ENCODE measurements around the gene BCAS3.

The BCAS3 gene

DNA sequence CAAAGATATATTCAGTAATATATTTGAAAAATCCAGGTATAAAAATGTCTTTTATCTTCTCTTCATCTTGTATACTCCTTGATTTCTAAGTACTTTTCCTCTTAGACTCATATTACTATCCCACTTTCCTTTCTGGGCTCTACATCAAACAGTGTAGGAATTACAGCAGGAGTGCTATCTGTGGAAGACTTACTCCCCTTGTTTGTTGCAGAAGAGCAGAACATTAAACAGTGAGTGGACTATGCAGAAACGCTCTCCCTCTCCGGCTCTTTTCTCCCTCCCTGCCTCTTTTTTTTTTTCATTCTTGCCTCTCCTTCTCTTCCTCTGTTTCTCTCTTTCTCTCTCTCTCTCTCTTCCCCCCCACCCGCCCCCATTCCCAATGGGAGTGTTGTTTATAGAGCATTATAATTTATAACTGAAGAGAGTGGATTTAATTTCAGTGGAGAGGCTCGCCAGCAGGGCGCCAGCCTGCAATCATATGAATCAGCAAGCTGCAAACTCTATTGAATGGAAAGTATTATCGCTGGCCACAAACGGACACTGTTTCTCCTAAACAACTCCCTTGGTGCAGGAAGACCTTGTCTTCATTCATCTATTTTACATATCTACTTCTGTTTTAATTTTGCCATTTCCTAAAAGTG lies 479.7 kb downstream of the BCAS3 start:
- no peak for DNase-seq (ENCODE audit: low spot score)

DNA sequence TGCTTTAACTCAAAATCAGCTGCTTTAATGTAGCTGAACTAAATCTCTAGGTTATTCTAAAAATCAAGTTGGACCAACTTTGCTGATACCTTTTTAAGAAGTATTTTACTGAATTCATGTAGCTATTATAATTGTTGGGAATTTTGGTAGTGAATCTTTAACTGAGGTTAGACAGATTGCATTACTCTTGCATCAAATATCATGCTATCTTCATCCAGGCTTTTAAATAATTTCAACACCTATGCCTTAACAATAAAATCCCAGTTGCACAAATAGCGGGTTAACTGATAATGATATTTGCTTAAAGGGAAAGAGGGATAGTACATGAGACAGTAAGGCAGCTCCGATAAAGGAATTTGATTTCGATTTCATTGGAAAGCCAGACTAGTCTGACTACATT lies 480.7 kb downstream of the BCAS3 start:
- DNase-seq (ENCODE audit: low spot score), result no peak

DNA sequence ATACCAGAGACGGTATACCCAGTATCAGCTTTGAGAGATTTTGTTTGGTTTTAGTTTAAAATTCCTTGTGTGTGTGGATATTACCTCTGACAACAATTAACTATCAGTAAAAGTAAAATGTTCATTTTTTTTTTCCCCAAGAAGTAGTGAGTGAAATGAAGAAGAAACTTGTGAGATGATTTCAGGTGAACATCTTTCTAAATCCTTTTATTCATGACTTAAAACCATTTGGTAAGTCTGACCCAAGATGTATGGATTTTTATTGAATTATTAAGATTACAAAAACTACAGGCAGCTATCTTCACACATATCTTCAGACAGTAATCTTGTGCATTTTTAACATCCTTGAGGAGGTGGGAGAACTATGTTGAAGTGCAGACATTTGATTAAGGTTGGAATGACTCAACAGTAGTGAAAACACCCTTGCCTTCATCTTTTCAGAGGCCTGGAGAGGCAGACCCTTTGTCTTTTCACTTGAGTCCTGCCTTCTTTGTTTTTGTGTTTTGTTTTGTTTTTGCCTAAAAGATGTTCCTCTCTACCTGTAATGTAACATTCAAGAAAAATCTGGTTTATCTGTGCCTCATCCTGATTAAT lies 481.7 kb downstream of the BCAS3 start:
- no peak for DNase-seq (ENCODE audit: low spot score)

DNA sequence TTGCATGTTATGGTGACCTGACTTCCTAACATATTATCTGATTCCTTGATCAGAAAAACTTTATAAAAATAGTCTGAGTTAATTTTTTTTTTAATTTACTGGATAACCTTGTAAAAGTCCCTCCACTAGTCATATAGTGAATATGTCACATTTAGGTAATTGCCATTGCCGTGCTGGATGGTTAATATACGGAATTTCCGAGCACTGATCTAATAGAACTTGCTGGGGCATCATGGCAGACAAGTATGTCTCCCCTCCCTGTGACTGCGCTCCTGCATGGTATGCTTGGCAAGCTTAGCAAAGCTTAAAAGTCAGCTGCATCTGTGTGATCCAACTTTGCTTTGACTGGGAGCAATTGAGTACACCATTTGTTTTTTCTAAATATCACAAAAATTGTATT lies 482.6 kb downstream of the BCAS3 start:
- DNase-seq (ENCODE audit: low spot score), result no peak

DNA sequence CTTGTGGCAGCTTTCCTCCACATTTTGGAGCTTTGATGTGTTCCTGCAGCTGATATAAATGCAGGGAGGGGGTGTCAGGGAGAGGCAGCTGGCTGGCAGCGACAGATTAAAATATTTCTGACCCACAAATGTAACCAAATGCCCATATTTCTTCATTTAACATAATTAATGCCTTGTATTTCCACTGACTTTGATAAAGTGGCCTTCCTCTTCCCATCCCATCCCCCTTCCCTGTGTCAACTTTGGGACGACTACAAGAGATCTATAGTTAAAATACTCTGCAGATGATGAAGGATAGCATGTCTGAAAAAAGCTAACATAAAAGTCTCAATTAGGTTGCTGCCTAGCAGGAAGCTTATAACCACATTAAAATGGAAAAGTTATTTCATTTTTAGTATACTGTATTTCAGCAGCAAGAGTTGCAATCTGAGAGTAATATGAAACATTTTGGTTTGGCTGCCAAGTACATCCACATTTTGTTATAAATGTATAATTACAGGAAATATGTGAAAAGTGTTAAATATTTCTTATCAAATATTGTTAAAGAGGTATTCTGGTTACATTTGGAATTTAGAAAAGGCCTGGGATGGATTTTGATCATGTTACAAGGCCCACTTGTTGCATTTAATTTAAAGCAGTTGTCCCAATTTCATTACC lies 483.3 kb downstream of the BCAS3 start:
- no peak for DNase-seq (ENCODE audit: low spot score)

DNA sequence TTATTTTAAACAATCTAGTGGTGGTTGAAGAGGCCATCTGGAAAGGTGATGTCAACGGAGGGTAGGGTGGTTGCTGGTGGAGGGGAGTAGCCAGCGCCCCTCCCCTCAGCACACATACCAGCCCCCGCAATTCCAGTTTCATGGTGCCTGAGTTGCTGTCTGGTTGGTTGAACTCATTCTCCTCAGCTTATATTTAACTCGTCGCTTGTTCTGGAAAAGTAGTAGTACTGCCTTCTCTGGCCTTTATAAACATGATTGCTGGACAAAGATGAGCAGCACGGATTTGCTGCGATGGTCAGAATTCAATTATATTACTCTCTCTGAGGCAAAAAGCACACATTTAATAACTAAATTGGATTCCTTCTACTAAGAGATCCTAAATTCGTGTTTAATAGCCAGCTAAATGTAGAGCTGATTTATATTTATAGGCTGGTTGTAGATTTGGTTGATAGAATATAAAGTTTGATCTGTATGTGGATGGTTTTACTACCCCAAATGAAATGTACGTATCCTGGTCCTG lies 484.0 kb downstream of the BCAS3 start:
- DNase-seq (ENCODE audit: low spot score), result no peak

DNA sequence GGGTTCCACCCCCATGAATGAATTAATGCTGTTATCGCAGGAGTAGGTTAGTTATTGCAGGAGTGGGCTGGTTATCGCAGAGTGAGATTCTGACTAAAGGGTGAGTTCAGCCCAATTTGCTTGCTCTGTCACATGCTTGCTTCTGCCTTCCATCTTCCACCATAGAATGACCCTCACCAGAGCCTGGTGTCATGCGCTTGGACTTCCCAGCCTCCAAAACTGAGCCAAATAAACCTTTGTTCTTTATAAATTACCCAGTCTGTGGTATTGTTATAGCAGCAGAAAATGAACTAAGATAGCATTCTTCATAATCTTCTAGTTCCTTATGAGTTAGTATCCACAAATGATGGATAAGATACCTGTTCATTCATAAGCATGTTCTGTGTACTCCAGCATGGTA lies 486.9 kb downstream of the BCAS3 start:
- no peak for DNase-seq (ENCODE audit: low spot score)

DNA sequence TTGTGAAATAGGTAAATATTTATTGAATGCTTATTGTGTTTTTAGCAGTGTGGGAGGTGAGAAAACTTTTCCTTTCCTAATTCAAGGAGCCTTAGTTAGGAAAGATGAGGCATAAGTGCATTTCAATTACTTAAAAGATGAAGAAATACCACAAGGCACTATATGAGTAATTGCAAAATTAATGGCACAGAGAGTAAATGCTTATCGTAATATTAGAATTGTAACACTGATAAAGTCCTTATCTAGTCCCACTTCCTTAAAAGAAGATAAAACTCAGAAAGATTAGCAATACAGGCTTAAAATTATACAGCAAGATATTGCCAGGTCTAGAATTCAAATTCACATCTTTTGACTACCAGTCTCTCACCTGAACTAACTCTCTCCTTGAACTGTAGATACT lies 489.4 kb downstream of the BCAS3 start:
- no peak for DNase-seq (ENCODE audit: low spot score)

DNA sequence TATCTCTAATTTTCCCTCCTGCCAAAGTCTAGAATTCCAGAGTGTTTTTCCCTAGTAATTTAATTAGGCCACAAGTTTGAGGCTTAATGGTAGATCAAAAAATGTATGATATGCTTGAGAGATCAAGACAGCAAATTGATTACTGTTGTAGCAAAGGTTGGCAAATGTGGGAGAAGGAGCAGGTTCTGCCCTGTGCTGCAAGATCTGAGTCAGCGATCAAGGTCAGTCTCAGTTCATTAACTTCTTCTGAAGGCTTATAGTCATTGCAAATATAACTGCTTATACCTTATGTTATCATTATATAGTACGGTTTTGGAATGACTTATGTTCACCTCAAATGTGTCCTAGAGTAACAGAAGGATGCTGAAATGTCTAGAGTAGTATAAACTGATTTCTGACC lies 490.9 kb downstream of the BCAS3 start:
- no peak for DNase-seq (ENCODE audit: low spot score)

DNA sequence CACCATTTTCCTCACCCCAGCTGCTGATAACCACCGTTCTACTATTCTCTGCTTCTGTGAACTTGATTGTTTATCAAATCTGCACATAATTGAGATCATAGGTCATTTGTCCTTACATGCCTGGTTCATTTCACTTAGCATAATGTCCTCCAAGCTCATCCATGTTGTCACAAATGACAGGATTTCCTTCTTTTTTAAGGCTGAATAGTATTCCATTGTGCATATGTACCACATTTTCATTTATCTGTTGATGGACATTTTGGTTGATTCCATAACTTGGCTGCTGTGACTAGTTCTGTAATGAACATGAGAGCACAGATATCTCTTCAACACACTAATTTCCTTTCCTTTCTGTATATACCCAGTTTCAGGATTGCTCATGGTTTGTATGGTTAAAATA lies 496.7 kb downstream of the BCAS3 start:
- no peak for DNase-seq (ENCODE audit: low spot score)

DNA sequence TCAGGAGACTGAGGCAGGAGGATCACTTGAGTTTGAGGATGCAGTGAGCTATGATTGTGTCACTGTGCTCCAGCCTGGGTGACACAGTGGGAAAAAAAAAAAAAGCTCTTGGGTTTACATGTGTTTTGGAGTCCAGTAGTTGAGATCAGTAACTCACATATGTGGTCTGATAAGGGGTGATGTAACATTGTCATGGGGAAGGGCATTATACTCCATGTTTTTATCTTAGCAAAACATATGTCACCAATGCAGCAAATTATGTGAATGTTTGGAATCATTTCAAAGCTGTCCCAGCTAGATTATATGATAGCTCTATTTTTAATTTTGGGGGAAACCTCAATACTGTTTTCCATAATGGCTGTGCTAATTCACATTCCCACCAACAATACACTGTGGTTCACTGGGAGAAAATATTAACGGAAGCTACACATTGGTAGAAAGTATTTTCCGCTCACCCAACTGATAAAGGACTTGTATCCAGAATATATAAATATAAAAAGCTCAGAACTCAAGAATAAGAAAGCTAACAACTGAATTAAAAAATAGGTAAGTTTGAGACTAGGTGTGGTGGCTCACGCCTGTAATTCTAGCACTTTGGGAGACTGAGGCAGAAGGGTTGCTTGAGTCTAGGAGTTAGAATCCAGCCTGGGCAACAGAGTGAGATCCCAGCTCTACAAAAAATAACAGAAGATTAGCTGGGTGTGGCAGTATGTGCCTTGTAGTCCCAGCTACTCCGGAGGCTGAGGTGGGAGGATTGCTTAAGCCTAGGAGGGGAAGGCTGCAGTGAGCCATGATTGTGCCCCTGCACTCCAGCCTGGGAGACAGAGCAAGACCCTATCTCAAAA lies 497.9 kb downstream of the BCAS3 start:
- DNase-seq (ENCODE audit: low spot score), result no peak

DNA sequence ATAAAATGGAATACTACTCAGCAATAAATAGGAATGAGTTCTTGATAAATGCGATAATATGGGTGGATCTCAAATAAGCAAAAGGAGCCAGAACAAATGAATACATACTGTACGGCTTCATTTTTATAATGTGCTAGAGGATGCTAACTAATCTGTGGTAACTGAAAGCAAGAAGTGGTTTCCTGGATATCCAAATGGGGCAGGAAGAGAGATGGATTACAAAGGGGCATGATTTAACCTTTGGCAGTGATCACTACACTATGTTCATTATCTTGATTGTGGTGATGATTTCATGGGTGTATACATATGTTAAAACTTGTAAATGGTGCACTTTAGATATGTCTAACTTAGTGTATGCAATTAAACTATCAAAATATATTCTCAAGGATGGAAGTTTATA lies 499.7 kb downstream of the BCAS3 start:
- DNase-seq (ENCODE audit: low spot score), result no peak

DNA sequence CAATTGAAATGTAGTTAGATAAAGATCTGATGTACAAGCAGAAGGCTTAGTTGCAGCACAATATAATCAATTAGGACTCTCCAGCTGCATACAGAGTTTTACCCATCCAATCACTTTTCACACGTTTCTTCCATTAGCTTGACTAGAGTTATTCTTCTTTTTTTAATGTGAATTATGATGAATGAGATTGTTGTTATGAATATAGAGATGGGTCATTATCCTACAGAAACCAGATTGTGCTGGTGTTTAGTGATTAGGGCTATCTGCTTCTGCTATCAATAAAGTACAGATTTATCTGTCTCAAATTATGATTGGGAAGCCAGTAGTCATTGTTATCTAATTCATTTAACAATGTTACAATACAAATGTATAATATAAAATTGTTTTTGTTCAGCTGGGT lies 500.6 kb downstream of the BCAS3 start:
- no peak for DNase-seq (ENCODE audit: low spot score)

DNA sequence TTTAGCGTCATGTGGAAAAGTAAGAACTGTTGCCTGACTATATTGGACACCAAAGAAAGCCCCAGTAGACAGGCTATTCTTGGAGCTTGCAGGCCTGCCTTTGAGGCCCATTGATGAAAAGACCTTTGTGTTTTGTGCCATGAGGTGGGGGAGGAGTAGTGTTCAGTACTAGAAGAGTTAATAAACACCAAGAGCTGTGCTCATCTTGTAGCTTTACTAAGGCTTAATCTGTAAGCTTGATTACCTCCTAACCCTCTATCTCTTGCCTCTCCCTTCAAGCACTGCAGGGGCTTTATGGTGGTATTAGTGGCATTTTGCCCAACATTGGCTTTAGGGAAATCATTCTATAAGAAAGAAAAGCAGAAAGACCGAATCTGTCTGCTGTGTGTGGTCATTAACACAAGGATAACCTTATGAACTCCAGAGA lies 501.7 kb downstream of the BCAS3 start:
- no peak for DNase-seq (ENCODE audit: low spot score)

DNA sequence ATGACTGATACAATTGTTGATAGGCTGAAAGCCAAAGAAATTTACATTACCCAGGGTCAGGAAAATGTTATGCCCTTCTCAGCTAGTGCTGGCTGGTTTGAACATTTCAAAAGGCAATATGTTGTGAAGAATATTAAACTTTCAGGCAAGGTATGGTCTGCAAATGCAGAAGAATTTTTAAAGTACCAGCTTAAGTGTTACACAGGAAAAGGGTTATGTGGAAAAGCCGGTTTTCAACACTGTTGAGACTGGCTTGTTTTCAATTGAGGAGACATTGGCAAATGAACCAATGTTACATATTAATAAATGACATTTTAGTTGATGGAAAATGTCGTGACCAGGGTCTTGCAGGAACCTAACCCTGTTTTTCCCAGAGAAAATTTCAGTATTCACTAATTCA lies 506.1 kb downstream of the BCAS3 start:
- no peak for DNase-seq (ENCODE audit: low spot score)

DNA sequence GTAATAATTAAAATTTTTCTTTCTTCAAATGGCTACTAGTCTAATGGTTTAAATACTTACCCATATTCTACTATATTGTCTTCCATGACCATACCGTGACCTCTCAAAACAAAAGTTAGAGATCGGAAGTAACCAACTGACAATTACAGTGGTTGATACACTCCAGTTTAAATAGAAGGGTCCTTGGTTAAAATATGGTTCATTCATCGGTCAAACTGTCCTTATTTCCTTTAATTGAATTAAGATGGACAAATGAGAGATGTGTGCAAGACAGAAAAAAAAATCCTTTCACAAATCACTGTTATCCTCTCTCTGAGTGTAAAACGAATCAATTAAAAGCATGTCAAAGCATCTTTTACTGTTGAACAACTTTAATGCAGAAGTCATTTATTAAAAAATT lies 507.7 kb downstream of the BCAS3 start:
- DNase-seq (ENCODE audit: low spot score), result no peak

DNA sequence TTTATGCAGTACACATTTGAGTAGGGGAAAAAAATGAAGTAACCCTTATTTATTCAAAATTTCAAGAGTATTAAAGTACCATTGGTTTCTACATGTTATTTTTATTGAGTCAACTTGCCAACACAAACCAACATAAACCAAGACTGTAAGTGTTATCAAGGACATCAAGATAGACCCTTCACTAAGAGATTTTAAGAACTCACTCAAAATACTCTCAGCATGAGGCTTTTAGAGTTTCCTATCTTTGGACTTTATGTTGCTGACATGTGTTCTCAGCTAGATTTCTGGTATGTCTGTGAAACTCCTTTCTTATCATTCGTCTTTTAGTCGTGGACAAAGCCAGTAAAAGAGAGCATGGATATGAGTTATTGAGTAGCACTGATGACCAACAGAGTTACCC lies 509.4 kb downstream of the BCAS3 start:
- DNase-seq (ENCODE audit: low spot score), result no peak

DNA sequence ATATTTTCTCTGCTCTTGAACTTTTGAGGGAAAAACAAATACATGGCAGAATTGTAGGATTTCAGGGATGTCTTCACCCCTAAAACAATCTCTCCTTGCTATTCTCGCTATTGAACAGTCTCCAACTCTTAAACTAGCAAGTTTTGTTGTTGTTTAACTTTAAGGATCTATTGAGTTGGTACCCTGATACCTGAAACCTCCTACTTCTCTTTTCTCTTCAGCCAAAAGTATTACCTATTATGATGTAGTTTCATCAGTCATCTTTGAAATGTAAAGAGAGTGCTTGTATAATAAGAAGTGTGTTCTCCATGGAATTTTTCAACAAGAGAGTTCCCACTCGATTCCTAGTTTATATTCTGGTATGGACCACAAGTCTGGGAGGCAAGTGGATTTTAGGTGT lies 510.4 kb downstream of the BCAS3 start:
- DNase-seq (ENCODE audit: low spot score), result no peak

DNA sequence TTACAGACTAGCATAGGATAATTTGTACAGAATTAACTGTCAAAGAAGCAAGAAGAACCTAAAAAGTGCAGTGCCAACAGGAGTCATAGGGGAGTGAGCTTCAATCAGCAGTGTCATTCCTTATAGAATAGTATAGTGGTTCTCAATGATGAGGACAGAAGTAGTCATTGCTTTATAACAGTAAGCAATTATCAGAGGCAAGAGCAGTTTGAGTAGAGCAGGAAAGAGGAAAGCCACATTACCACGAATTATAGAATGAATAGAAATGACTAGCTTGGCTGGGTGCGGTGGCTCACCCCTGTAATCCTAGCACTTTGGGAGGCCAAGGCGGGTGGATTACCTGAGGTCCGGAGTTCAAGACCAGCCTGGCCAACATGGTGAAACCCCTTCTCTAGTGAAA lies 512.3 kb downstream of the BCAS3 start:
- no peak for DNase-seq (ENCODE audit: low spot score)

DNA sequence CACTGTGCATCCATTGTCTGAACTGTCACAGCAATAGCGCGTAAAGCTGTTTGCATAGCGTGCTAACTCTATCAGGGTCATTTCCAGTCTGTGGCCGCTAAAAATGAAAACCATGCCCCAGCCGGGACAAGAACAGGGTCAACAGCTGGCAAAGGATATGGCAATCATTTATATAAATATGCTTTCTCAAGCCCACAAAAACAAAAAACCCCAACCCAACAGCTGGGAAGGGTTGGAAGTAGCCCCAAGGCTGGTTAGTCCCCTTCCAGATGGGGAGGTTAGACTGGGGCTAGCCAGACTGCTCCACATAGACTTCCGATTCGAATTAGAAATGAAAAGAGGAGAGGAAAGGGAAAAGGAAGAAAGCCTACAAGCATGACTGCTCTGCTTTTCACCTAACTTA lies 518.7 kb downstream of the BCAS3 start:
- DNase-seq (ENCODE audit: low spot score), result no peak

DNA sequence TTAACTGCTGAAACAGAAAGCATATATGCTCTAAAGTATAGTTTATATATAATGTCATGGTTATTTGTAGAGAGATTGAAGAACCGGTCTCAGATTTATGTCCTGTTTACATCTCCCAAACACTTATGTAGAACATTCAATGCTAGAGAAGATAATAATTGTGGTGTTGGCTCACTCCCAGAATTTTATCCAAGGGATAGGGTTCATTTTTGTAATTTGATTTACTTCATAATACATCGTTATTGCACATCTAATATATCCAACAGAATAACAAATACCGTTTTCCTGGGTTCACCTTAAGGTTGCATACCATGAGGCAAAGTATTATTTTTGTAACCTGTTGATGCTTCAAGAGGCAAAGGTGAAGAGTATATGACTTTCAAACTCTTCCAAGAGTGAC lies 519.1 kb downstream of the BCAS3 start:
- no peak for DNase-seq (ENCODE audit: low spot score)

DNA sequence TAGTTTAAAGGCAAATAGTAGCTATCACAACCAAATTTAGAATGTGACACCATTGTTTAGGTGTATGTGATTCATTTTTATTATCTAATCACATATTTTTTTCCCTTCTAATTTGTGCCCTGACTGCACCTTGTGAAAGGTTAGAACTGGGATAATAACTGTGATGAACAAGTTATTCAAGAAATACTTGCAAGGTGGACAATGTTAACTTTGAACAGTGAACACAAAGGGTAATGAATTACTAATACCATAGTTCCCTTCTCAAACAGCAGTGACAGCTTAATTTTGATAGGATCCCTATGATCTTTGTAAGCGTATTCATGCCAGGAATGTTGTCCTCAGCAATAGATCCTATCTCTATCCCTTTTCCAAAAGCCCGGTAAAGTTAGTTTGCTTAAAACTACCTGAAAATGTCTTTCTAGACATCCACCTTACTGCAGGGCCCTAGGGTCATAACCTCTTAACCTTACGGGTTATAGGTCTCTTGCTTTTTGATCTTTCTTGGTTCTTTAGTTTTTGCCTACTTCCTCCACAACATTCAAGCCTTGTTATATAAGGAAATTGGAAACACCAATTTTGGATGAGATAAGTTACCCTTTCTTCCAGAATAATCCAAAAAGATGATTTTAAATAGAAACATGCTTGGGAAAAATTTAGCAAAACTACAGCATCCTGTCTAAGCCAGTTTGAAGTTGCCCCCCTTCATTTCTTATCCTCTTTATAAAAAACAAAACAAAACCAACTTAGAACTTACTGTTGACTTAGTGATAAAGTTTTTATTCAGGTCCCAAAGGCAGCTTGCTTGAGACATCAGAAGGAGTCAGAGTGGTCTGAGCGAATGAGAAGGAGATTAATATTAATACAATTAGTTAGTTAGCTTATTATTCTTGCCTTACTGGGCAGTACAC lies 522.0 kb downstream of the BCAS3 start:
- no peak for DNase-seq (ENCODE audit: low spot score)
